Activated CD8-positive, alpha-beta T cell treated with anti-CD3 and anti-CD28 coated beads for 36 hours (primary cell): Measurements from ENCODE around the gene ZP4. TPM values are rescaled to one million over a fixed set of nuclear protein-coding genes. Genes with fewer than 3 reads are reported as not detected.
"Not testable (repeated sequence)": the region's sequence is repeated elsewhere in the genome, so short reads cannot be mapped to it uniquely, and the experiment has no call there.

Experiments used
- ATAC-seq: fragments of 200-7000 bp; cut with Tn5 transposase; one replicate; pipeline ENCODE4 v1.10.0; 2021; ENCODE audit warnings: mild to moderate bottlenecking, moderate library complexity
- CTCF ChIA-PET: fragments of 350-600 bp; sonication (Branson Sonifier 250); formaldehyde crosslinking; loops from one replicate; lab custom pipeline; 2021; ENCODE audit warnings: antibody characterized with exemption; lab: Charles Lee
- POLR2A ChIA-PET: fragments of 350-600 bp; sonication (Branson Sonifier 250); formaldehyde crosslinking; loops from one replicate; lab custom pipeline; 2021; ENCODE audit warnings: antibody characterized with exemption; lab: Charles Lee
- DNase-seq: peaks from one replicate; pipeline ENCODE4 v3.0.0-alpha.2; 2020
- H3K27ac Mint-ChIP-seq: one replicate; pipeline ENCODE4 v1.8.0; 2021; ENCODE audit warnings: mild to moderate bottlenecking, mixed read lengths
- H3K27me3 Mint-ChIP-seq: one replicate; pipeline ENCODE4 v1.8.0; 2021; ENCODE audit warnings: mixed read lengths
- H3K36me3 Mint-ChIP-seq: one replicate; pipeline ENCODE4 v1.8.0; 2021; ENCODE audit warnings: low read depth, mixed read lengths
- H3K4me1 Mint-ChIP-seq: one replicate; pipeline ENCODE4 v1.8.0; 2021; ENCODE audit warnings: low read depth, mixed read lengths
- H3K4me3 Mint-ChIP-seq: one replicate; pipeline ENCODE4 v1.8.0; 2021; ENCODE audit warnings: mild to moderate bottlenecking, moderate library complexity, mixed read lengths
- H3K9me3 Mint-ChIP-seq: one replicate; pipeline ENCODE4 v1.8.0; 2021; ENCODE audit warnings: mixed read lengths
- intact Hi-C: fragments of 100-400 bp; cut with micrococcal nuclease; formaldehyde crosslinking; loops from one replicate; pipeline ENCODE4 v1.10.0; 2022
- total RNA-seq, 2 experiments: library from RNA; stranded (reverse); gene quantifications; one replicate each; pipeline ENCODE4 v1.2.3, GENCODE V29; 2021
- TF ChIP-seq, protein P1 (sequence below): fragments of 200-600 bp; IDR thresholded peaks from one replicate; pipeline ENCODE4 v1.8.0; 2022; ENCODE audit warnings: antibody characterized with exemption, mild to moderate bottlenecking

The ZP4 gene
- total RNA-seq, 2 experiments from 2014 or later: not detected

DNA sequence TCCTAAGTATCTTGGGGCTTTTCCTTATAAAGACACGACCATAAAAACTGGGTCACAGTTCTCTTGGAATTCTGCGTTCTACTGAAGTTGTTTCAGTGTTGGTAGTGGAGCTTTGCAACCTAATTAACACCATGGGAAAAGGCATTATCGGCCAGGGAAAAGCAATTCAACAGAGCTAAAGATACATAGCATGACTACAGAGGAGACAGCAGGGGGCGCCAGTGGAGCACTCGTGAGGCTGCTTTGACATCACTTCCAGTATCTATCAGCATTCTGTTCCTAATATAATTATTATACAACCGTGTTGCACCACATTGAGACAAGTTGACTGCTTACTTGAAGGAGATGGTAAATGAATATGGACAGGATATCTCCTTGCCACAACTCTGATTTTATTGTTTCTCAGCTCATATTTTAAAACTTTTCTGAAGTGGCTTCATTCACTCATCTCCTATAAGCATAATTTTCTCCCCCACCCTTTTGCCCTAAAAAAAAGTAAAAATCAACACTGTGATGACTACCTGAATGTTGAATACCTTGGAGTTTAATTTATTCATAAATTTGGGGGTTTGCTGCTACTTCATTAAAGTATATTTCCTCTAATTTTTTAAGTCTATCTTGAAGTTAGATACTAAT, 39.4 kb downstream of the ZP4 start:
- DNase-seq (peak; percentile 55), ATAC-seq (no peak)
- Mint-ChIP-seq H3K4me3 (no peak overlapping the region), H3K4me1 (no peaks in the 10 kb centered on the region), H3K27ac (no peak overlapping the region), H3K27me3 (no peaks in the 10 kb centered on the region), H3K36me3 (no peaks in the 10 kb centered on the region), H3K9me3 (peaks cover 1% of the 10 kb centered on the region)
- CTCF ChIA-PET: interaction anchor here (1.0 to 3.8 kb wide), 3 partner anchors 12 to 111 kb away, joined by 3 to 22 read pairs (median 5); no protein-coding TSS in a partner anchor
- intact Hi-C loops: no loop called here
- TF ChIP-seq, protein P1, sequence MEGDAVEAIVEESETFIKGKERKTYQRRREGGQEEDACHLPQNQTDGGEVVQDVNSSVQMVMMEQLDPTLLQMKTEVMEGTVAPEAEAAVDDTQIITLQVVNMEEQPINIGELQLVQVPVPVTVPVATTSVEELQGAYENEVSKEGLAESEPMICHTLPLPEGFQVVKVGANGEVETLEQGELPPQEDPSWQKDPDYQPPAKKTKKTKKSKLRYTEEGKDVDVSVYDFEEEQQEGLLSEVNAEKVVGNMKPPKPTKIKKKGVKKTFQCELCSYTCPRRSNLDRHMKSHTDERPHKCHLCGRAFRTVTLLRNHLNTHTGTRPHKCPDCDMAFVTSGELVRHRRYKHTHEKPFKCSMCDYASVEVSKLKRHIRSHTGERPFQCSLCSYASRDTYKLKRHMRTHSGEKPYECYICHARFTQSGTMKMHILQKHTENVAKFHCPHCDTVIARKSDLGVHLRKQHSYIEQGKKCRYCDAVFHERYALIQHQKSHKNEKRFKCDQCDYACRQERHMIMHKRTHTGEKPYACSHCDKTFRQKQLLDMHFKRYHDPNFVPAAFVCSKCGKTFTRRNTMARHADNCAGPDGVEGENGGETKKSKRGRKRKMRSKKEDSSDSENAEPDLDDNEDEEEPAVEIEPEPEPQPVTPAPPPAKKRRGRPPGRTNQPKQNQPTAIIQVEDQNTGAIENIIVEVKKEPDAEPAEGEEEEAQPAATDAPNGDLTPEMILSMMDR: peak; percentile 36
- POLR2A ChIA-PET: no interaction called here

DNA sequence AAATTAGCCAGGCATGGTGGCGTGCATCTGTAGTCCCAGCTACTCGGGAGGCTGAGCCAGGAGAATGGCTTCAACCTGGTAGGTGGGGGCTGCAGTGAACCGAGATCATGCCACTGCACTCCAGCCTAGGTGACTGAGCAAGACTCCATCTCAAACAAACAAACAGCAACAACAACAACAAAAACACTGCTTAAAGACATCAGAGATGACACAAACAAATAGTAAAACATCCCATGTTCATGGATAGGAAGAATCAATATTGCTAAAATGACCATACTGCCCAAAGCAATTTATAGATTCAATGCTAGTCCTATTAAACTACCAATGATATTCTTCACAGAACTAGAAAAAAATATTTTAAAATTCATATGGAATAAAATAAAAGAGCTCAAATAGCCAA, 47.2 kb downstream of the ZP4 start:
- H3K27me3 Mint-ChIP-seq, CTCF ChIA-PET, DNase-seq, ATAC-seq, H3K36me3 Mint-ChIP-seq, H3K4me1 Mint-ChIP-seq, H3K4me3 Mint-ChIP-seq, H3K27ac Mint-ChIP-seq, POLR2A ChIA-PET, H3K9me3 Mint-ChIP-seq, intact Hi-C loops: not testable (repeated sequence)

DNA sequence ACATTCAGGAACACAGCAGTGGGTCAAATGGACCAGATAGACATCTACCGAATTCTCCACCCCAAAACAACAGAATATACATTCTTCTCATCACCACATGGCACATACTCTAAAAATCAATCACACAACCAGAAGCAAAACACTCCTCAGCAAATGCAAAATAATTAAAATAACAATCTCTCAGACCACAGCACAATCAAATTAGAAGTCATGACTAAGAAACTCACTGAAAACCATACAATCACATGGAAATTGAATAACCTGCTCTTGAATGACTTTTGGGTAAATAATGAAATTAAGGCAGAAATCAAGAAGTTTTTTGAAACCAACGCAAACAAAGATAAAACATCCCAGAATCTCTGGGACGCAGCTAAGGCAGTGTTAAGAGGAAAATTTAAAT, 49.2 kb downstream of the ZP4 start:
- POLR2A ChIA-PET: interaction anchor here (0.6 kb wide), 1 partner anchor 1960 kb away, joined by 4 read pairs; no protein-coding TSS in a partner anchor
- DNase-seq: no peak
- no peak overlapping the region for H3K27ac Mint-ChIP-seq
- TF ChIP-seq, protein P1: no peak
- intact Hi-C loops: no loop called here
- no peaks in the 10 kb centered on the region for H3K36me3 Mint-ChIP-seq
- ATAC-seq: no peak
- CTCF ChIA-PET: no interaction called here
- peaks cover 3% of the 10 kb centered on the region for H3K9me3 Mint-ChIP-seq
- no peaks in the 10 kb centered on the region for H3K4me1 Mint-ChIP-seq
- H3K4me3 Mint-ChIP-seq: no peak overlapping the region
- H3K27me3 Mint-ChIP-seq: no peaks in the 10 kb centered on the region

DNA sequence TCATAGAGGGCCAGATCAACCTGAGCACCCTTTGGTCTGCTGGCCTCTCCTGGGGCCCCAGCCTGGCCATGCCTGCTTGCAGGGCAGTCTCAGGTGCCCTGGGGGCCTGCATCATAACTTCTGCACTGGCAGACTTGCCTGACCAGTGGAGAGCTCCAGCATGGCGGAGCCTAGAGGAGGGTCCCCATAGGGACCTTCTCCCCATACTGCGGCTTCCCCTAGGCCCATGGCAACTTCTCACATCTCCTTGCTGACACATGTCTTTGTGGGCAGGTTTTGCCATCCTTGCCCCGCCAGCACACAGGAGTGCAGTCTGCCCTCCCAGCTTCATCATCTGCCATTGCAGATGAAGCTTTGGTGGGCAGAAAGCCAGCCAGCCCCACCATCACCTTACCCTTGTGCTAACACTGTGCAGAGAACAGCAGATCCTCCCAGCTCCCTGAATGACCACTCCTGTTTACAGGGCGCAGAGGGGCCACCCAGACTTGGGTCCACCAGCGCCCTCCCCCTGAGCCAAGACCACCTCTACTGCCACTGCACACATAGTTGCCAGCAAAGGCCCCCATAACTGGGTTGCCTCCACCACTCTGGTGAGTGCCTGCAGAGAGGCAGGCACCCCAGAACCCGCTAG, 51.7 kb downstream of the ZP4 start:
- Mint-ChIP-seq H3K27ac (no peak overlapping the region), H3K4me1 (no peaks in the 10 kb centered on the region), H3K4me3 (no peak overlapping the region), H3K27me3 (no peaks in the 10 kb centered on the region), H3K36me3 (no peaks in the 10 kb centered on the region), H3K9me3 (no peaks in the 10 kb centered on the region)
- no peak for DNase-seq
- TF ChIP-seq, protein P1: no peak
- no peak for ATAC-seq
- intact Hi-C loops: no loop called here
- ChIA-PET CTCF (no interaction called here), POLR2A (no interaction called here)

DNA sequence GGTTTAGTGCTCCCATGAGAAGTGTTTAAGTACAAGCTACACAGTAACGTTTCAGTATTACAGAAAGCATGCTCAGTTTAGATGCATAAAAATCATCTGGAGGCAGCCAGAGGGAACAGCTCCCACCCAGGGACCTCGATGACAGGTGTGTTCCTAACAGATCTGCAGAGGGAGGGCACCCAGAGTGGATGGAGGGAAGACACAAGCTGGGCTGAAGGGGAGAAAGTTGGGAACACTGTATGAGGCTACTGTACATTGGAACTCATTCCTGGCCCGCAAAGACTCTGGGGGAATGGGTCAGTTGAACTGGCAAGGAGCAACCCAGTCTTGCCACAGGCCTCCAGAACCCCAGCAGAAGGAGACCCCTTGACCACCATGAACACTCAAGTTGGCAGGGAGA, 52.4 kb downstream of the ZP4 start:
- POLR2A ChIA-PET: no interaction called here
- no peaks in the 10 kb centered on the region for H3K27me3 Mint-ChIP-seq
- DNase-seq (no peak), ATAC-seq (no peak)
- TF ChIP-seq, protein P1: no peak
- no peaks in the 10 kb centered on the region for H3K4me1 Mint-ChIP-seq
- no peak overlapping the region for H3K4me3 Mint-ChIP-seq
- intact Hi-C loops: no loop called here
- CTCF ChIA-PET: no interaction called here
- H3K9me3 Mint-ChIP-seq: no peaks in the 10 kb centered on the region
- H3K27ac Mint-ChIP-seq: no peak overlapping the region
- no peaks in the 10 kb centered on the region for H3K36me3 Mint-ChIP-seq
